Immature natural killer cell (primary cell): ENCODE results near the gene TM4SF20. TPM values are rescaled to one million over a fixed set of nuclear protein-coding genes. Genes with fewer than 3 reads are reported as not detected.

Experiments
- polyA plus RNA-seq, 3 donors: library from polyadenylated mRNA; unstranded; fragments of 300-500 nt; fragmentation: Illumina TruSeq; gene quantifications; one replicate each; pipeline ENCODE4 v1.2.3, GENCODE V29; 2021

The TM4SF20 gene
- polyA plus RNA-seq, 3 donors from 2014 or later, result not detected

Other genes with a start within 250 kb of the TM4SF20 start
- 1 to 10 TPM in 1 of 3 donors, under 1 TPM in 1, not detected in 1; 0.76 to 1.3 TPM for gene COL4A4, start 215.1 kb downstream of the TM4SF20 start, polyA plus RNA-seq
- gene COL4A3, start 214.7 kb downstream of the TM4SF20 start, polyA plus RNA-seq, result under 1 TPM in 1 of 3 donors, not detected in 2; 0.10 TPM
- gene MFF, start 54.1 kb downstream of the TM4SF20 start, polyA plus RNA-seq, result 100 to 1,000 TPM; 122 to 159 (median 148) TPM
- gene SCYGR1, start 8.6 kb upstream of the TM4SF20 start, polyA plus RNA-seq, result not detected
- gene AGFG1, start 92.8 kb upstream of the TM4SF20 start, polyA plus RNA-seq, result 10 to 100 TPM; 11.3 to 14.2 (median 12.8) TPM
- not detected for gene SCYGR2, start 219.6 kb upstream of the TM4SF20 start, polyA plus RNA-seq
- gene SCYGR3, start 235.5 kb upstream of the TM4SF20 start, polyA plus RNA-seq, result not detected
- not detected for gene SCYGR4, start 238.2 kb upstream of the TM4SF20 start, polyA plus RNA-seq